HL-60 (cell line): ENCODE results near the gene KCNJ1.

Source experiments
- DNase-seq, 2 experiments: peaks; one replicate each; pipeline ENCODE4 v3.0.0-alpha.2; 2010 to 2020; ENCODE audit warnings: low read depth in 1 of 2, low spot score in 1 of 2
- H3K27ac ChIP-seq: fragments of 250-450 bp; sonication (Bioruptor Pico); replicated peaks from 2 replicates; pipeline ENCODE4 v1.5.1; 2020; ENCODE audit warnings: mild to moderate bottlenecking, moderate library complexity
- H3K27me3 ChIP-seq: fragments of 250-450 bp; sonication (Bioruptor Pico); 2 replicates; pipeline ENCODE4 v1.5.1; 2021; ENCODE audit warnings: mild to moderate bottlenecking, moderate library complexity; ENCODE audit not compliant: insufficient read depth, poor library complexity, severe bottlenecking
- H3K4me3 ChIP-seq: replicated peaks from 2 replicates; pipeline ENCODE4 v1.5.1; 2011; ENCODE audit warnings: mild to moderate bottlenecking, control low read depth, low read length; ENCODE audit not compliant: insufficient read depth
- GABPA ChIP-seq: IDR thresholded peaks from 2 replicates; pipeline ENCODE4 v1.6.1; 2012; ENCODE audit warnings: low read depth
- POLR2AphosphoS5 ChIP-seq: IDR thresholded peaks from 2 replicates; pipeline ENCODE4 v1.6.1; 2012; ENCODE audit warnings: low read depth
- SPI1 ChIP-seq: IDR thresholded peaks from 2 replicates; pipeline ENCODE4 v1.6.1; 2012; ENCODE audit warnings: low read depth, mild to moderate bottlenecking, borderline replicate concordance
- TF ChIP-seq, protein P1 (sequence below): IDR thresholded peaks from 2 replicates; pipeline ENCODE4 v1.6.1; 2012; ENCODE audit warnings: low read depth; ENCODE audit not compliant: insufficient replicate concordance
- TF ChIP-seq, protein P2 (sequence below): IDR thresholded peaks from one replicate; pipeline ENCODE4 v1.5.1; 2011; ENCODE audit warnings: low read length, control low read depth, inconsistent platforms; ENCODE audit not compliant: insufficient read depth

The KCNJ1 gene

DNA sequence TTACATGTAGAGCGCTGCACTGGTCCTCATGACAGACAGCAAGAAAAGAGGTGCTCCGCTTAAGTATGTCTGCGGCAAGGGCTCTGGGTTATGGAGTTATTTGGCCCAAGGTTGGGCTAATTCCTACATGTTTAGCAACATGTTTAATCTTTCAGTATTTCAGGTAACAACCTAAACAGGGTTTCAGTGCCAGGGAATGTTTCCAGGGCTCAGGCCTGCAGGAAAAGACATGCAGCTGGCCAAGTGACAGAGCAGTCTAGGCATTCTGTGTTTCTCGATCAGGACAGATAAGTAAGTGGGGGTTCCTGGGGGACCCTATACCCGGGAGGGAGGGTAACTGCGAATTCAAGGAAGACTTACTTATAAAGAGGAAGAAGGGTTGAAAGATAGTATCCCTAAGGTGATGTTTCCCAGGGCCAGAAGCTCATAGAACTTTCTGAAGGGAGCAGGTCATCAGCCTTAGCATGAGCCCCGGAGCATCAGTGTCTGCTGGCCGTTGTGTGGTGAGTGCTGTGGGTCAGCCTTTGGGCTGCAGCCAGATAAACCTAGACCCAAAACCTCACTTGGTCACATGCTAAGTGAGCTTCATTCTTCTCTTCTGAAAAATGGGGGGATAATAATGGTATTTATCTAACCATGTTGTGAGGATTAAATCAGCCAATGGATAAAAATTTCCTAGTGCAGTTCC lies 42.5 kb upstream of the KCNJ1 start:
- Histone ChIP-seq H3K27me3 (peaks cover 21% of the 10 kb centered on the region), H3K4me3 (no peak overlapping the region), H3K27ac (no peak overlapping the region)
- no peak for DNase-seq
- TF ChIP-seq SPI1: no peak
- TF ChIP-seq POLR2AphosphoS5: no peak
- TF ChIP-seq, protein P1, sequence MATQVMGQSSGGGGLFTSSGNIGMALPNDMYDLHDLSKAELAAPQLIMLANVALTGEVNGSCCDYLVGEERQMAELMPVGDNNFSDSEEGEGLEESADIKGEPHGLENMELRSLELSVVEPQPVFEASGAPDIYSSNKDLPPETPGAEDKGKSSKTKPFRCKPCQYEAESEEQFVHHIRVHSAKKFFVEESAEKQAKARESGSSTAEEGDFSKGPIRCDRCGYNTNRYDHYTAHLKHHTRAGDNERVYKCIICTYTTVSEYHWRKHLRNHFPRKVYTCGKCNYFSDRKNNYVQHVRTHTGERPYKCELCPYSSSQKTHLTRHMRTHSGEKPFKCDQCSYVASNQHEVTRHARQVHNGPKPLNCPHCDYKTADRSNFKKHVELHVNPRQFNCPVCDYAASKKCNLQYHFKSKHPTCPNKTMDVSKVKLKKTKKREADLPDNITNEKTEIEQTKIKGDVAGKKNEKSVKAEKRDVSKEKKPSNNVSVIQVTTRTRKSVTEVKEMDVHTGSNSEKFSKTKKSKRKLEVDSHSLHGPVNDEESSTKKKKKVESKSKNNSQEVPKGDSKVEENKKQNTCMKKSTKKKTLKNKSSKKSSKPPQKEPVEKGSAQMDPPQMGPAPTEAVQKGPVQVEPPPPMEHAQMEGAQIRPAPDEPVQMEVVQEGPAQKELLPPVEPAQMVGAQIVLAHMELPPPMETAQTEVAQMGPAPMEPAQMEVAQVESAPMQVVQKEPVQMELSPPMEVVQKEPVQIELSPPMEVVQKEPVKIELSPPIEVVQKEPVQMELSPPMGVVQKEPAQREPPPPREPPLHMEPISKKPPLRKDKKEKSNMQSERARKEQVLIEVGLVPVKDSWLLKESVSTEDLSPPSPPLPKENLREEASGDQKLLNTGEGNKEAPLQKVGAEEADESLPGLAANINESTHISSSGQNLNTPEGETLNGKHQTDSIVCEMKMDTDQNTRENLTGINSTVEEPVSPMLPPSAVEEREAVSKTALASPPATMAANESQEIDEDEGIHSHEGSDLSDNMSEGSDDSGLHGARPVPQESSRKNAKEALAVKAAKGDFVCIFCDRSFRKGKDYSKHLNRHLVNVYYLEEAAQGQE: no peak
- TF ChIP-seq, protein P2, sequence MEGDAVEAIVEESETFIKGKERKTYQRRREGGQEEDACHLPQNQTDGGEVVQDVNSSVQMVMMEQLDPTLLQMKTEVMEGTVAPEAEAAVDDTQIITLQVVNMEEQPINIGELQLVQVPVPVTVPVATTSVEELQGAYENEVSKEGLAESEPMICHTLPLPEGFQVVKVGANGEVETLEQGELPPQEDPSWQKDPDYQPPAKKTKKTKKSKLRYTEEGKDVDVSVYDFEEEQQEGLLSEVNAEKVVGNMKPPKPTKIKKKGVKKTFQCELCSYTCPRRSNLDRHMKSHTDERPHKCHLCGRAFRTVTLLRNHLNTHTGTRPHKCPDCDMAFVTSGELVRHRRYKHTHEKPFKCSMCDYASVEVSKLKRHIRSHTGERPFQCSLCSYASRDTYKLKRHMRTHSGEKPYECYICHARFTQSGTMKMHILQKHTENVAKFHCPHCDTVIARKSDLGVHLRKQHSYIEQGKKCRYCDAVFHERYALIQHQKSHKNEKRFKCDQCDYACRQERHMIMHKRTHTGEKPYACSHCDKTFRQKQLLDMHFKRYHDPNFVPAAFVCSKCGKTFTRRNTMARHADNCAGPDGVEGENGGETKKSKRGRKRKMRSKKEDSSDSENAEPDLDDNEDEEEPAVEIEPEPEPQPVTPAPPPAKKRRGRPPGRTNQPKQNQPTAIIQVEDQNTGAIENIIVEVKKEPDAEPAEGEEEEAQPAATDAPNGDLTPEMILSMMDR: no peak
- no peak for TF ChIP-seq GABPA

DNA sequence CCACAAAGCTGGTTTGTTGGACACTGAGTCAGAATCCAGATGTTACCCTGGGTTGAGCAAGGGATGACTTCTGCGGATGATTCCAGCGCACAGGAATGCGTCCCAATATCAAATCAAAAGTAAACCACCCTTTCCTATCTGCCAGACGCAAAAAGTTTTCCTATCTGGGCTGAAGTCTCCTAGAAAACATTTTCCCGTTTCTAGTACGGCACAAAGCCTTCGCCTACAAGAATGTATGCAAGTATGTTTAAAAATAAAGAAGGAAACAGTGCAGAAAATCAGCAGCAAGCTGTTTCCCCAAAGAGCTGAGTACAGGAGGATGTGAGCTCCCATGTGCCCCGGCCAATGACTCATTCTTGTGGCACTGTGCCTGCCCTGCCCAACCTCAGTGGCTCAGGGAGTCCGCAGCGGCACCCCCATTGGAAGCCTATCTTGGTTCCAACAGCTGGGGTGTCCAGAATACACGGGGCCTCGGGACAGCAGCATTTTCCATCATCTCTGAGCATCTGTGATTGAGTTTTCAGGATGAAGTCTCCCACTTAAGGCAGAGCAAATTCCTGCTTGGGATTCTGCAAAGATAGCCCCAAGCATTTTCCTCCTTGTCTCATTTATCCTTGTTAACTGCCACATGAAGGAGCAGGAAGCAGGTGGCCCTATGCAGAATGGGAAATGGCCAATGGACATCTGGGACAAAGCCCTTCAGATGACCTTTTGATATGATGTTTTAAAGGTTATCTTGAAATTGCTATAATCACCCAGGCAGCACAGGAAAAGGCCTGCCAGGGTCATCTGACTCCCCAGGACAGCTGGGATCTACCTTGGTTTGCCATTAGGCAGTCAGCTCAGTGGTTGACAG lies 41.5 kb upstream of the KCNJ1 start:
- Histone ChIP-seq H3K4me3 (no peak overlapping the region), H3K27ac (no peak overlapping the region), H3K27me3 (peaks cover 31% of the 10 kb centered on the region)
- DNase-seq: peak in 1 of 2 experiments; percentile 35
- TF ChIP-seq SPI1: no peak
- TF ChIP-seq GABPA: no peak
- TF ChIP-seq, protein P2: no peak
- TF ChIP-seq, protein P1: no peak
- no peak for TF ChIP-seq POLR2AphosphoS5

DNA sequence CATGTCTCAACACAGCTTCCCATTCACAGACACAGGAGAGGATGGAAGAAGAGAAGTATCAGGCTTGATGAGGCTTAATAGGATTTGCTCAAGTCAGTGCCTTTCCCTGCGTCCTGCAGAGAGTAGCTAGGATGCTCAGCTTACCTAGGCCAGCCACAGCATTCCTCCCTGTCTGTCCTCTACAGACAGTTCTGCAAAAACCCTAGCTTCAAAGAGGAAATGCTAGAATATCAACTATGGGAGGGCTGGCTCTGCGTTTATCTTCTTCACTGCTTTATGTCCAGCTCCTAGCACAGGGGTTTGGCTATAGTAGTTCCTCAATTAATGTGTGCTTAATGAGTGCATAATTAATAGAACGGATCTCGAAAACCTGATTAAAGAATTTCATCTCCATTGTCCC lies 40.5 kb upstream of the KCNJ1 start:
- DNase-seq: no peak
- no peak overlapping the region for H3K4me3 ChIP-seq
- no peak for TF ChIP-seq SPI1
- no peak for TF ChIP-seq GABPA
- no peak for TF ChIP-seq POLR2AphosphoS5
- TF ChIP-seq, protein P2: no peak
- TF ChIP-seq, protein P1: no peak
- no peak overlapping the region for H3K27ac ChIP-seq
- H3K27me3 ChIP-seq: peaks cover 33% of the 10 kb centered on the region
